Thyroid gland (tissue), 4 donors: ENCODE data around the gene ZRANB3. TPM values are rescaled to one million over a fixed set of nuclear protein-coding genes. Genes with fewer than 3 reads are reported as not detected.

Source experiments
- DNase-seq, 2 donors: peaks; one replicate each; pipeline ENCODE4 v3.0.0-alpha.2; 2019
- H3K27ac ChIP-seq, 3 donors: fragments of 200-600 bp; sonication (generic); 1 replicate in 2 of 3; 2 replicates in 1 of 3; pipeline ENCODE4 v1.5.1; 2016 to 2019; ENCODE audit warnings: mild to moderate bottlenecking in 1 of 3, moderate library complexity in 1 of 3
- H3K27me3 ChIP-seq: fragments of 200-600 bp; sonication (generic); one replicate; pipeline ENCODE4 v1.5.1; 2019
- H3K36me3 ChIP-seq, 2 donors: fragments of 200-600 bp; sonication (generic); one replicate each; pipeline ENCODE4 v1.5.1; 2016 to 2019
- H3K4me1 ChIP-seq, 2 donors: fragments of 200-600 bp; sonication (generic); one replicate each; pipeline ENCODE4 v1.5.1; 2017 to 2019
- H3K4me3 ChIP-seq, 3 donors: fragments of 200-600 bp; sonication (generic); replicated peaks in 1 of 3; 1 replicate in 2 of 3; 2 replicates in 1 of 3; pipeline ENCODE4 v1.5.1; 2016; ENCODE audit warnings: mild to moderate bottlenecking in 1 of 3
- H3K9me3 ChIP-seq: fragments of 200-600 bp; sonication (generic); one replicate; pipeline ENCODE4 v1.5.1; 2017
- CTCF ChIP-seq, 6 experiments: fragments of 200-600 bp in 3 of 6; fragments of 450-650 bp in 3 of 6; sonication (generic) in 3 of 6; IDR thresholded peaks; one replicate each; pipeline ENCODE4 v1.5.1; 2016 to 2019; ENCODE audit warnings: antibody characterized with exemption in 6 of 6, mild to moderate bottlenecking in 2 of 6, inconsistent platforms in 1 of 6, moderate library complexity in 1 of 6
- POLR2A ChIP-seq, 2 donors: fragments of 450-650 bp; IDR thresholded peaks; one replicate each; pipeline ENCODE4 v1.6.1; 2017; ENCODE audit warnings: antibody characterized with exemption in 2 of 2, mild to moderate bottlenecking in 2 of 2, moderate library complexity in 1 of 2
- WGBS, 2 donors: methylation state at CpG; one replicate each; pipeline ENCODE4 v1.1.5; 2017; 5-methylcytosine and 5-hydroxymethylcytosine counted together
- intact Hi-C: fragments of 100-400 bp; cut with DNase I; formaldehyde crosslinking; loops from one replicate; pipeline ENCODE4 v1.15.1; 2023
- total RNA-seq, 4 donors: library from RNA; depleted of rRNA; stranded (reverse); fragments of >200 nt; gene quantifications; one replicate each; pipeline ENCODE4 v1.2.3, GENCODE V29; 2016

Gene ZRANB3
- total RNA-seq, 4 donors from 2014 or later, result 3.1 to 12.2 (median 9.3) TPM

- no peak overlapping the region for H3K27ac ChIP-seq
- no peak for DNase-seq
- WGBS, 2 donors, result 94 to 96% methylated on average over 1 of the region's 1 CpG
- intact Hi-C loops, result no loop called here
- H3K4me3 ChIP-seq, result no peak overlapping the region
- H3K36me3 ChIP-seq, result no peaks in the 10 kb centered on the region
- TF ChIP-seq POLR2A (IDR thresholded peaks at IDR 0.05) (no peak), CTCF (IDR thresholded peaks at IDR 0.05) (no peak)
- no peaks in the 10 kb centered on the region for H3K9me3 ChIP-seq
- H3K27me3 ChIP-seq, result no peaks in the 10 kb centered on the region
- no peaks in the 10 kb centered on the region for H3K4me1 ChIP-seq
These were observed 311.8 kb downstream of the ZRANB3 start for GRCh38 chr2:135219226-135219625.

- intact Hi-C loops, result no loop called here
- no peak overlapping the region for H3K4me3 ChIP-seq
- no peak for DNase-seq
- no peaks in the 10 kb centered on the region for H3K27me3 ChIP-seq
- WGBS, 2 donors, result 93 to 100% methylated on average over 2 of the region's 2 CpGs
- TF ChIP-seq CTCF (IDR thresholded peaks at IDR 0.05), result no peak
- no peak for TF ChIP-seq POLR2A (IDR thresholded peaks at IDR 0.05)
- H3K4me1 ChIP-seq, result no peaks in the 10 kb centered on the region
- H3K36me3 ChIP-seq, result no peaks in the 10 kb centered on the region
- no peak overlapping the region for H3K27ac ChIP-seq
- H3K9me3 ChIP-seq, result no peaks in the 10 kb centered on the region
These were observed 312.6 kb downstream of the ZRANB3 start for GRCh38 chr2:135218426-135218825.

GRCh38 chr2:135212757-135213156 lies 318.3 kb downstream of the ZRANB3 start:
- 79 to 82% methylated on average over 2 of the region's 2 CpGs for WGBS, 2 donors
- intact Hi-C loops, result no loop called here
- Histone ChIP-seq H3K27me3 (no peaks in the 10 kb centered on the region), H3K9me3 (no peaks in the 10 kb centered on the region), H3K4me3 (no peak overlapping the region), H3K36me3 (no peaks in the 10 kb centered on the region), H3K27ac (no peak overlapping the region), H3K4me1 (peaks cover 0 to 1% of the 10 kb centered on the region in 2 donors)
- TF ChIP-seq POLR2A (IDR thresholded peaks at IDR 0.05) (no peak), CTCF (IDR thresholded peaks at IDR 0.05) (no peak)
- no peak for DNase-seq

- Histone ChIP-seq H3K27ac (no peak overlapping the region), H3K4me3 (no peak overlapping the region), H3K36me3 (no peaks in the 10 kb centered on the region), H3K4me1 (peaks cover 0 to 6% of the 10 kb centered on the region in 2 donors), H3K27me3 (no peaks in the 10 kb centered on the region), H3K9me3 (no peaks in the 10 kb centered on the region)
- no peak for TF ChIP-seq POLR2A (IDR thresholded peaks at IDR 0.05)
- TF ChIP-seq CTCF (IDR thresholded peaks at IDR 0.05), result no peak
- WGBS, 2 donors, result 71 to 73% methylated on average over 2 of the region's 2 CpGs
- intact Hi-C loops, result no loop called here
- no peak for DNase-seq
These were observed 323.0 kb downstream of the ZRANB3 start for GRCh38 chr2:135208016-135208415.

- Histone ChIP-seq H3K4me3 (no peak overlapping the region), H3K4me1 (peaks cover 0 to 6% of the 10 kb centered on the region in 2 donors), H3K36me3 (no peaks in the 10 kb centered on the region), H3K27ac (no peak overlapping the region), H3K27me3 (no peaks in the 10 kb centered on the region), H3K9me3 (no peaks in the 10 kb centered on the region)
- WGBS, 2 donors, result 97 to 98% methylated on average over 3 of the region's 3 CpGs
- no peak for DNase-seq
- intact Hi-C loops, result no loop called here
- no peak for TF ChIP-seq POLR2A (IDR thresholded peaks at IDR 0.05)
- no peak for TF ChIP-seq CTCF (IDR thresholded peaks at IDR 0.05)
These were observed 327.1 kb downstream of the ZRANB3 start for GRCh38 chr2:135203944-135204343.
